Stimulated activated naive CD8-positive, alpha-beta T cell treated with anti-CD3 and anti-CD28 coated beads, Interleukin-15, Interleukin-2, amounts not matched to agents 100 ng/mL and 50 ng/mL, for 24 hours (primary cell): ENCODE results near the gene CCDC28B.

Experiments used
- H3K27ac Mint-ChIP-seq: one replicate; pipeline ENCODE4 v1.8.0; 2021; ENCODE audit warnings: mild to moderate bottlenecking, mixed read lengths
- H3K27me3 Mint-ChIP-seq: one replicate; pipeline ENCODE4 v1.8.0; 2021; ENCODE audit warnings: mixed read lengths
- H3K36me3 Mint-ChIP-seq: one replicate; pipeline ENCODE4 v1.8.0; 2021; ENCODE audit warnings: low read depth, mixed read lengths
- H3K4me1 Mint-ChIP-seq: one replicate; pipeline ENCODE4 v1.8.0; 2021; ENCODE audit warnings: low read depth, mixed read lengths
- H3K4me3 Mint-ChIP-seq: one replicate; pipeline ENCODE4 v1.8.0; 2021; ENCODE audit warnings: mild to moderate bottlenecking, mixed read lengths
- H3K9me3 Mint-ChIP-seq: one replicate; pipeline ENCODE4 v1.8.0; 2021; ENCODE audit warnings: mixed read lengths

Gene CCDC28B

GRCh38 chr1:32181563-32181962, 18.8 kb upstream of the CCDC28B start:
- peaks cover 55% of the 10 kb centered on the region for H3K36me3 Mint-ChIP-seq

DNA sequence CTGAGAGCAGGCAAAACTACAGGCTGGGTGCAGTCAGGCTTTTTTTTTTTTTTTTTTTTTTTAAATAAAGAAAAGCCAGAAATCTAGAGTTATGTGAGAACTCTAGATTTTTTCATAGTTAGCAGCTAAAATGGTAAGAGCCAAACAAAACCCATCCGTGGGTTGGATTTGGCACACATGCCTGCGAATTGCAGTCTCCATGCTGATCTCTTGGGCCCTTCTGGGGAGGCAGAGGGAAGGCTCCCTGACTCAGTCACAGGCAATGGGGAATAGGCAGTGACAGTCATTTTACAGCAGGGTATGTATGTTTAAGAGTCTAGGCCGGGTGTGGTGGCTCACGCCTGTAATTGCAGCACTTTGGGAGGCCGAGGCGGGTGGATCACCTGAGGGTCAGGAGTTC, 18.3 kb upstream of the CCDC28B start:
- H3K4me1 Mint-ChIP-seq = peaks cover 77% of the 10 kb centered on the region
- peak overlapping the region; percentile 90 for H3K4me3 Mint-ChIP-seq
- no peaks in the 10 kb centered on the region for H3K9me3 Mint-ChIP-seq
- no peaks in the 10 kb centered on the region for H3K27me3 Mint-ChIP-seq
- H3K36me3 Mint-ChIP-seq = peaks cover 58% of the 10 kb centered on the region
- H3K27ac Mint-ChIP-seq = peak overlapping the region; percentile 96

More at GRCh38 chr1:32181563-32181962, 18.8 kb upstream of the CCDC28B start:
- H3K9me3 Mint-ChIP-seq = no peaks in the 10 kb centered on the region
- peak overlapping the region; percentile 90 for H3K4me3 Mint-ChIP-seq
- H3K4me1 Mint-ChIP-seq = peaks cover 76% of the 10 kb centered on the region
- H3K27me3 Mint-ChIP-seq = no peaks in the 10 kb centered on the region
- H3K27ac Mint-ChIP-seq = peak overlapping the region; percentile 96

DNA sequence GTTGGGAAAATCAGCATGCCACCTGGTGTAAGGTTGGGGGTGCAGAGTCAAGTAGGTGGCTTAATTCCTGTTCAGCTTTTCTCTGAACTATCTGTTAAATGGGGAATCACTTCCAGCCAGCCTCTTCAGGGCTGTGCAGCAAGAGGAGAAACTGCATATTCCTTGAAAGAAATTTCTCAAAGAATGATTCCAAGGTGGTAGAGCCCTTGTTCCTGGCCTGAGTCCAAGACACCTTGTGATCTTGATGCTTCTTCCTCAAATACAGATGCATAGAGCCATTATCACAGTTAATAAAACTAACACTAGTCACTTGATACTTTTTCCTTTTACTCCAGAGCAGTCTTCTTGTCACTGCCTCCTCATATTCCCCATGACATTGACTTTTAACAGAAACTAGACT, 15.7 kb upstream of the CCDC28B start:
- Mint-ChIP-seq H3K27ac (peak overlapping the region; percentile 65), H3K9me3 (no peaks in the 10 kb centered on the region), H3K36me3 (peaks cover 84% of the 10 kb centered on the region), H3K4me3 (peak overlapping the region; percentile 60), H3K4me1 (peaks cover 60% of the 10 kb centered on the region), H3K27me3 (no peaks in the 10 kb centered on the region)

DNA sequence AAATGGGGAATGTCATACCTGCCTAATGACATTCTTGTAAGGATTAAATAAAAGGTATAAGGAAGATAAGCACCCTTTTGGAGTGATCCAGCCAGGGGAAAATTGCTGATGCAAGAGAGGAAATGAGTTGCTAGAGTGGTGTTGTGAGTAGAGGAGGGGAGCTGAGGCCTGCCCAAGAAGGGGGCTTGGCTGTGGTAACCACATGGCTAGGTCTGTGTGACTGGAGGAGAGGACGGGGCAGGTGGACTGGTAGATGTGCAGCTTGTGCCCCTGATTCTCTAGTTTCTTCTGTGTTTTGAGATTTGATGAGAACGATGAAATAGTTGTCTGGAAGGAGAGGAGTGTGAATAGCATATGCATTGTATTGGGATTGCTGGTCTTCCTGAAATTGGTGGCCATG, 14.3 kb upstream of the CCDC28B start:
- Mint-ChIP-seq H3K27me3 (no peaks in the 10 kb centered on the region), H3K4me1 (peaks cover 49% of the 10 kb centered on the region), H3K4me3 (peak overlapping the region; percentile 57), H3K27ac (peak overlapping the region; percentile 94), H3K9me3 (no peaks in the 10 kb centered on the region), H3K36me3 (peaks cover 84% of the 10 kb centered on the region)

DNA sequence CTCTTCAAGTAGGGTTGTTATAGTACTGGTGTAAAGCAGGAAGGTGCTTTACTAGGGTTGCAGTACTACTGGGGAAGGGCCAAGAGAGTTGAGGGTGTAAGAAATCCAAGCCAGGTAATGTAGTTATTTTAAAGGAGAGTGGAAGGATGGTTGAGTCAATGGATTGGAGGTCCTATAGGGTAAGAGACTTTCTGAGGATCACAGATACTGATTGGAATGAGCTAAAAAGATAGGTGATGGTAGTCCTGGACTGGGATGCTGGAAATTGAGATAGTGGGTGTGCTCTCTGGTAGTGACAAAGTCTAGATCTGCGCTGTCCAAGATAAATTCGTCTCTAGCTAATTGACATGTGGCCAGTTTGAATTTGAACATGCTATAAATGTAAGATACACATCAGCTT, 13.9 kb upstream of the CCDC28B start:
- H3K36me3 Mint-ChIP-seq = peaks cover 84% of the 10 kb centered on the region
- peak overlapping the region; percentile 57 for H3K4me3 Mint-ChIP-seq
- H3K27ac Mint-ChIP-seq = peak overlapping the region; percentile 94
- H3K4me1 Mint-ChIP-seq = peaks cover 45% of the 10 kb centered on the region
- no peaks in the 10 kb centered on the region for H3K27me3 Mint-ChIP-seq
- no peaks in the 10 kb centered on the region for H3K9me3 Mint-ChIP-seq

GRCh38 chr1:32187850-32188249, 12.5 kb upstream of the CCDC28B start:
- Mint-ChIP-seq H3K4me1 (peaks cover 37% of the 10 kb centered on the region), H3K36me3 (peaks cover 83% of the 10 kb centered on the region), H3K27ac (no peak overlapping the region), H3K9me3 (no peaks in the 10 kb centered on the region), H3K4me3 (no peak overlapping the region), H3K27me3 (no peaks in the 10 kb centered on the region)

DNA sequence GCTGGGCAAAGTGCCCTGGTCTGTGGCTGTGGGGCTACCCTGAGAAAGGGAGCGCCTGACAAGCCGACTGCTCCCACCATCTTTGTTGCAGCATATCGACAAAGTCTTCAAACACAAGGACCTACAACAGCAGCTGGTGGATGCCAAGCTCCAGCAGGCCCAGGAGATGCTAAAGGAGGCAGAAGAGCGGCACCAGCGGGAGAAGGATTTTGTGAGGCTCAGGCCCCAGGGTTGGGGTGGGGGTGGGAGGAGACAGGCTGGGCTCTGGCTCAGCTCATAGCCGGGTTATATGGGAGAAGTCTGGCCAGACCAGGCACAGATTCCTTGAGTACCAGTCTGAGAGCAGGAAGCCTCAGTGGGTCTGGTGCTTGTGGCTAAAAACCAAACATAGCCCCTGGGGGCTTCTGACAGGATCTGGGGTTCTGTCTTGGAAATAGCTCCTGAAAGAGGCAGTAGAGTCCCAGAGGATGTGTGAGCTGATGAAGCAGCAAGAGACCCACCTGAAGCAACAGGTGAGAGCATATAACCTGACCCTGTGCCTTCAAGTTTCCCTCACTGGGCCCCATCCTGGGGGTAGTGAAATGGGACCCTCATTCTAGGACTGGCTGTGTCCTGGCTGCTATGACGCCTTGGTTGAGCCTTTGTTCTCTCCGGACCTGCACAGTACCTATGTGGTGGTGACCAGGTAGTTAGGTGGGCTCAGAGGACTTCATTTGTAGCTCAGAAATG, 8.0 kb upstream of the CCDC28B start:
- Mint-ChIP-seq H3K4me3 (no peak overlapping the region), H3K27me3 (no peaks in the 10 kb centered on the region), H3K27ac (no peak overlapping the region), H3K36me3 (peaks cover 91% of the 10 kb centered on the region), H3K9me3 (no peaks in the 10 kb centered on the region), H3K4me1 (peaks cover 47% of the 10 kb centered on the region)

- no peaks in the 10 kb centered on the region for H3K9me3 Mint-ChIP-seq
- no peak overlapping the region for H3K4me3 Mint-ChIP-seq
- H3K4me1 Mint-ChIP-seq = peaks cover 69% of the 10 kb centered on the region
- H3K27me3 Mint-ChIP-seq = no peaks in the 10 kb centered on the region
- H3K36me3 Mint-ChIP-seq = peaks cover 74% of the 10 kb centered on the region
- H3K27ac Mint-ChIP-seq = no peak overlapping the region
Observed at GRCh38 chr1:32194984-32195383, 5.4 kb upstream of the CCDC28B start.

- no peaks in the 10 kb centered on the region for H3K9me3 Mint-ChIP-seq
Observed at GRCh38 chr1:32195531-32195930, 4.9 kb upstream of the CCDC28B start.

GRCh38 chr1:32195972-32196823, 4.2 kb upstream of the CCDC28B start:
- Mint-ChIP-seq H3K36me3 (peaks cover 65% of the 10 kb centered on the region), H3K4me3 (no peak overlapping the region), H3K4me1 (peaks cover 77% of the 10 kb centered on the region), H3K9me3 (no peaks in the 10 kb centered on the region), H3K27ac (no peak overlapping the region), H3K27me3 (no peaks in the 10 kb centered on the region)

More at GRCh38 chr1:32195531-32195930, 4.9 kb upstream of the CCDC28B start:
- peaks cover 69% of the 10 kb centered on the region for H3K36me3 Mint-ChIP-seq
- no peaks in the 10 kb centered on the region for H3K27me3 Mint-ChIP-seq
- H3K4me1 Mint-ChIP-seq = peaks cover 74% of the 10 kb centered on the region
- H3K4me3 Mint-ChIP-seq = no peak overlapping the region
- H3K27ac Mint-ChIP-seq = no peak overlapping the region

- Mint-ChIP-seq H3K27me3 (no peaks in the 10 kb centered on the region), H3K27ac (peak overlapping the region; percentile 40), H3K4me3 (no peak overlapping the region), H3K36me3 (peaks cover 56% of the 10 kb centered on the region), H3K4me1 (peaks cover 83% of the 10 kb centered on the region), H3K9me3 (no peaks in the 10 kb centered on the region)
Observed at GRCh38 chr1:32197074-32197473, 3.3 kb upstream of the CCDC28B start.

- no peaks in the 10 kb centered on the region for H3K27me3 Mint-ChIP-seq
- no peak overlapping the region for H3K4me3 Mint-ChIP-seq
- peaks cover 88% of the 10 kb centered on the region for H3K4me1 Mint-ChIP-seq
- peak overlapping the region; percentile 36 for H3K27ac Mint-ChIP-seq
- peaks cover 51% of the 10 kb centered on the region for H3K36me3 Mint-ChIP-seq
- H3K9me3 Mint-ChIP-seq = no peaks in the 10 kb centered on the region
Observed at GRCh38 chr1:32197837-32198236, 2.6 kb upstream of the CCDC28B start.

DNA sequence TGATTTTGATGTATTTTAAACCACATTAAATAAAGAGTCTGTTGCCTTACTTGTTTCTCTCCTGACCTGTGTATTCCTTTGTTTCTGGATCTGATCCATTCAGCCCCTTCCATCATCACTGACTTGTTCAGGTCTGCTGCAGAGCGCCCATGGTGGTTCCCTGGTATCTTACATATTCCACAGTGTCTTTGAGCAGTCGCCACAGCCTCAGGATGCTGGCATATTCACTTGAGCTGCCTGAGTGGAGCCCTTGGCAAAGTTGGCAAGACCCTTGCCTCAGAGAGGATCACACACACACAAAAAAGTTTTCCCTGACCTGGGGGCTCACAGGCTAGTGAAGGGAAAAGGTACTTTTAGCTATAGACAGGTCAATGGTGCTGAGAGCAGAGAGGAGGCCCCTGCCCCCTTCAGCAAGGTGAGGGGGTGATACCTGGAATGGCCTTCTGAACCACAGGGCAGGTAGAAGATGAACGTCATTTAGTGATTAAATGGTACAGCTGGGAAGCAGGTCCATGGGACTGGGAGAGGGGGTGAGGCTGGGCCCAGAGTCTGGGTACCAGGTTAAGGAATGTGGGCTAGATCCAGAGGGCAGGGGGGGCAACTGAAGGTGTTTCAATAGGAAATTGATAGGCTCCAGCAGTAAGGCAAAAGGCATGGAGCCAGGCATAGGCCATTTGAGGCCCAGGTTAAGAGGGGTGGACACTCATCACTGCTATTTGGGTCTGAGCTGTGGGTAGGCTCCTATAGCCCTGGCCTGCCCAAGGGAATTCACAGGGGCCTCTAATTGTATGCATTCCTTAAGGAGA, 2.0 kb upstream of the CCDC28B start:
- peaks cover 45% of the 10 kb centered on the region for H3K36me3 Mint-ChIP-seq

DNA sequence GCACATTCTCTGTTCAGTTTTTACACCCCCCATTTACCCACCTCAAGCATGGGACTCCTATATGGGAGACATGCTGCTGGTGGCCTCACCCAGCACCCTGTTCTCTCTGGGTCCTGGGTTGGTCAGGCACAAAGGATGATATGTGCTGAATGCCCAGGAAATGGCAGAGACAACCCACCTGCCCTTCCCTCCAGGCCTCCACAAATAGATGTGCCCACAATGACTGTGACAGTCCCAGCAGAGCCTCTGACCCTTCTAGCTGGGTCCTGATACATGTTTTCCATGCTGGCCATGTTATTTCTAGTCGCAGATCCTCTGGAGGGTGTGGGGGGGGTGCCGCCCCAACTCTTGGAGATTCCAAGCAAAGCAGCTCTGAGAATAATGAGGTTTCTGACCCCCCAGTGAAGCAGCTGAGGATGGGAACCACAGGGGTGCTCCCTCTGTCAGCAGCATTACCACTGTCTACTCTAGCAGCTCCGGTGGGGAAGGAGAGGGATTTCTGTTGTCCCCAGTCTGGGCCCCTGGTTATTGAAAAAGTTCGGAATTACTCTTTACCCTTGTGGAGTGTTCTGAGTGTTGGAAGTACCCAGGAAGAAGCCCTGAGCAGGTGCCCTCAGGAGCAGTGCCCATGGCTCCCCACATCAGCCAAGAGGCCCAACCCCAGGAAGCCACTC, 1.2 kb upstream of the CCDC28B start:
- no peak overlapping the region for H3K27ac Mint-ChIP-seq
- H3K27me3 Mint-ChIP-seq = no peaks in the 10 kb centered on the region
- H3K4me3 Mint-ChIP-seq = peak overlapping the region; percentile 20
- no peaks in the 10 kb centered on the region for H3K9me3 Mint-ChIP-seq
- H3K36me3 Mint-ChIP-seq = peaks cover 37% of the 10 kb centered on the region
- peaks cover 80% of the 10 kb centered on the region for H3K4me1 Mint-ChIP-seq

More for the DNA sequence above, 2.0 kb upstream of the CCDC28B start:
- Mint-ChIP-seq H3K9me3 (no peaks in the 10 kb centered on the region), H3K4me3 (no peak overlapping the region), H3K27ac (peak overlapping the region; percentile 36), H3K27me3 (no peaks in the 10 kb centered on the region), H3K4me1 (peaks cover 84% of the 10 kb centered on the region)
